Natural killer cell (primary cell): ENCODE measurements around the gene FOXS1. TPM values are rescaled to one million over a fixed set of nuclear protein-coding genes. Genes with fewer than 3 reads are reported as not detected.

ENCODE experiments used
- ATAC-seq, 3 donors: fragments of 150-1000 bp in 2 of 3; fragments of 200-7000 bp in 1 of 3; cut with Tn5 transposase; 1 replicate in 1 of 3; 2 replicates in 2 of 3; pipeline ENCODE4 v1.10.0; 2021; ENCODE audit warnings: mild to moderate bottlenecking in 2 of 3, moderate library complexity in 2 of 3
- DNase-seq, 2 donors: peaks; one replicate each; pipeline versions ENCODE4 v3.0.0 to v3.0.0-alpha.2; 2013 to 2021; ENCODE audit warnings: mixed read lengths in 1 of 2
- H3K27ac ChIP-seq: one replicate; pipeline ENCODE4 v1.5.1; 2013; ENCODE audit warnings: mild to moderate bottlenecking, low read length
- H3K27me3 ChIP-seq: one replicate; pipeline ENCODE4 v1.6.1; 2013; ENCODE audit warnings: low read length; ENCODE audit not compliant: control insufficient read depth, insufficient read depth
- H3K36me3 ChIP-seq: one replicate; pipeline ENCODE4 v1.6.1; 2013; ENCODE audit warnings: low read length; ENCODE audit not compliant: control insufficient read depth, insufficient read depth
- H3K4me1 ChIP-seq: one replicate; pipeline ENCODE4 v1.6.1; 2013; ENCODE audit warnings: low read length; ENCODE audit not compliant: control insufficient read depth, insufficient read depth
- H3K4me3 ChIP-seq: one replicate; pipeline ENCODE4 v1.5.1; 2013; ENCODE audit warnings: low read length
- H3K9me3 ChIP-seq: one replicate; pipeline ENCODE4 v1.6.1; 2013; ENCODE audit warnings: low read length; ENCODE audit not compliant: control insufficient read depth, insufficient read depth
- H3K27ac Mint-ChIP-seq, 2 donors: one replicate each; pipeline ENCODE4 v1.8.0; 2022; ENCODE audit warnings: mild to moderate bottlenecking in 2 of 2, mixed read lengths in 2 of 2, moderate library complexity in 1 of 2
- H3K27me3 Mint-ChIP-seq, 2 donors: one replicate each; pipeline ENCODE4 v1.8.0; 2022; ENCODE audit warnings: low read depth in 2 of 2, mixed read lengths in 2 of 2
- H3K36me3 Mint-ChIP-seq: one replicate; pipeline ENCODE4 v1.8.0; 2022; ENCODE audit warnings: mixed read lengths
- H3K4me1 Mint-ChIP-seq, 2 donors: one replicate each; pipeline ENCODE4 v1.8.0; 2022; ENCODE audit warnings: mixed read lengths in 2 of 2
- H3K4me3 Mint-ChIP-seq: one replicate; pipeline ENCODE4 v1.8.0; 2022; ENCODE audit warnings: mild to moderate bottlenecking, moderate library complexity, mixed read lengths
- H3K9me3 Mint-ChIP-seq, 2 donors: one replicate each; pipeline ENCODE4 v1.8.0; 2022; ENCODE audit warnings: mixed read lengths in 2 of 2
- CTCF ChIP-seq: fragments of 200-600 bp; IDR thresholded peaks from one replicate; pipeline ENCODE4 v1.8.0; 2022; ENCODE audit warnings: antibody characterized with exemption
- WGBS: methylation state at CpG from one replicate; pipeline ENCODE4 v1.1.7; 2013; ENCODE audit warnings: missing lambda C conversion rate; ENCODE audit not compliant: insufficient coverage; 5-methylcytosine and 5-hydroxymethylcytosine counted together
- intact Hi-C: fragments of 100-400 bp; cut with micrococcal nuclease; formaldehyde crosslinking; loops from one replicate; pipeline ENCODE4 v1.14.2; 2022
- total RNA-seq, 4 donors: library from RNA; stranded (reverse); fragments of 120-200 nt in 1 of 4; gene quantifications; one replicate each; pipeline versions ENCODE4 v1.2.3 to v1.2.4, GENCODE V29; 2013 to 2022

FOXS1 gene
- total RNA-seq, 3 donors from 2014 or later (not counting 1 experiment from before 2014, with no cell fraction given): not detected

- intact Hi-C loops: no loop called here
- no peak for TF ChIP-seq CTCF
- H3K27ac Mint-ChIP-seq: no peak overlapping the region
- peaks cover 25% of the 10 kb centered on the region for H3K4me1 ChIP-seq
- 89% methylated on average over 3 of the region's 3 CpGs for WGBS
- H3K27ac ChIP-seq: no peak overlapping the region
- no peak for ATAC-seq
- no peak overlapping the region for H3K4me3 ChIP-seq
- H3K36me3 ChIP-seq: no peaks in the 10 kb centered on the region
- peaks cover 23 to 25% of the 10 kb centered on the region in 2 donors for H3K27me3 Mint-ChIP-seq
- H3K9me3 Mint-ChIP-seq: no peaks in the 10 kb centered on the region
- H3K36me3 Mint-ChIP-seq: no peaks in the 10 kb centered on the region
- peaks cover 21% of the 10 kb centered on the region for H3K27me3 ChIP-seq
- H3K4me3 Mint-ChIP-seq: no peak overlapping the region
- no peak for DNase-seq
- H3K4me1 Mint-ChIP-seq: peaks cover 13 to 22% of the 10 kb centered on the region in 2 donors
- no peaks in the 10 kb centered on the region for H3K9me3 ChIP-seq
Measured at GRCh38 chr20:31866221-31866620, 20.8 kb upstream of the FOXS1 start.

GRCh38 chr20:31864521-31865400 lies 19.4 kb upstream of the FOXS1 start:
- Histone ChIP-seq H3K36me3 (no peaks in the 10 kb centered on the region), H3K4me1 (peaks cover 26% of the 10 kb centered on the region), H3K27ac (no peak overlapping the region), H3K4me3 (no peak overlapping the region), H3K27me3 (peaks cover 21% of the 10 kb centered on the region), H3K9me3 (no peaks in the 10 kb centered on the region)
- intact Hi-C loops: no loop called here
- no peak for DNase-seq
- Mint-ChIP-seq H3K27ac (no peak overlapping the region), H3K27me3 (peaks cover 13 to 18% of the 10 kb centered on the region in 2 donors), H3K4me1 (peaks cover 3 to 19% of the 10 kb centered on the region in 2 donors), H3K4me3 (no peak overlapping the region), H3K9me3 (no peaks in the 10 kb centered on the region), H3K36me3 (no peaks in the 10 kb centered on the region)
- WGBS: 94% methylated on average over 11 of the region's 12 CpGs
- TF ChIP-seq CTCF: no peak
- no peak for ATAC-seq

GRCh38 chr20:31863296-31864085 lies 18.1 kb upstream of the FOXS1 start:
- intact Hi-C loops: no loop called here
- no peak overlapping the region for H3K4me3 ChIP-seq
- no peaks in the 10 kb centered on the region for H3K36me3 Mint-ChIP-seq
- peaks cover 15% of the 10 kb centered on the region for H3K27me3 ChIP-seq
- H3K9me3 ChIP-seq: no peaks in the 10 kb centered on the region
- TF ChIP-seq CTCF: no peak
- H3K27ac ChIP-seq: no peak overlapping the region
- H3K27me3 Mint-ChIP-seq: peaks cover 9 to 16% of the 10 kb centered on the region in 2 donors
- 98% methylated on average over 7 of the region's 9 CpGs for WGBS
- peaks cover 20% of the 10 kb centered on the region for H3K4me1 ChIP-seq
- no peak overlapping the region for H3K27ac Mint-ChIP-seq
- DNase-seq (no peak), ATAC-seq (no peak)
- no peaks in the 10 kb centered on the region for H3K36me3 ChIP-seq
- H3K4me1 Mint-ChIP-seq: peaks cover 0 to 13% of the 10 kb centered on the region in 2 donors
- H3K9me3 Mint-ChIP-seq: no peaks in the 10 kb centered on the region
- H3K4me3 Mint-ChIP-seq: no peak overlapping the region
